GM12878 (cell line): ENCODE measurements around the gene UNCX.

Experiments used
- CREB1 ChIP-seq: IDR thresholded peaks from 2 replicates; pipeline ENCODE4 v1.6.1; 2012; ENCODE audit warnings: low read depth, mild to moderate bottlenecking, inconsistent platforms
- CTCF ChIP-seq, 3 experiments: IDR thresholded peaks in 2 of 3; conservative IDR thresholded peaks in 1 of 3; 2 replicates each; pipeline ENCODE4 v1.5.1; 2011; ENCODE audit warnings: low read depth in 3 of 3, low read length in 3 of 3, mild to moderate bottlenecking in 3 of 3, control low read depth in 2 of 3, moderate library complexity in 2 of 3, inconsistent platforms in 1 of 3, mixed read lengths in 1 of 3; ENCODE audit not compliant: control insufficient read depth in 2 of 3, insufficient read depth in 1 of 3; ENCODE audit errors: extremely low read depth in 1 of 3
- KDM1A ChIP-seq: fragments of 200-600 bp; sonication (generic); IDR thresholded peaks from 2 replicates; pipeline ENCODE4 v1.6.1; 2016; ENCODE audit warnings: borderline replicate concordance
- PRDM15 ChIP-seq: fragments of 450-650 bp; formaldehyde crosslinking; IDR thresholded peaks from 2 replicates; pipeline ENCODE4 v1.4.0; 2020; ENCODE audit warnings: mild to moderate bottlenecking, moderate library complexity
- RAD51 ChIP-seq: fragments of 450-650 bp; IDR thresholded peaks from 2 replicates; pipeline ENCODE4 v1.6.1; 2016; ENCODE audit warnings: moderate library complexity, mild to moderate bottlenecking, inconsistent platforms
- TF ChIP-seq, protein P1 (sequence below): fragments of 450-650 bp; IDR thresholded peaks from 2 replicates; pipeline ENCODE4 v1.6.1; 2014; ENCODE audit warnings: mild to moderate bottlenecking

GRCh38 chr7:1239803-1240516 is 7.3 kb downstream of the UNCX start:
- no peak for TF ChIP-seq CTCF (IDR thresholded peaks at IDR 0.05 in 2 of 3, conservative IDR thresholded peaks at IDR 0.05 in 1 of 3; ENCODE audit: control insufficient read depth in 2 of 3, extremely low read depth in 1 of 3, insufficient read depth in 1 of 3, low read depth in 3 of 3, low read length in 3 of 3)
- no peak for TF ChIP-seq CREB1
- TF ChIP-seq KDM1A, result no peak
- TF ChIP-seq, protein P1, sequence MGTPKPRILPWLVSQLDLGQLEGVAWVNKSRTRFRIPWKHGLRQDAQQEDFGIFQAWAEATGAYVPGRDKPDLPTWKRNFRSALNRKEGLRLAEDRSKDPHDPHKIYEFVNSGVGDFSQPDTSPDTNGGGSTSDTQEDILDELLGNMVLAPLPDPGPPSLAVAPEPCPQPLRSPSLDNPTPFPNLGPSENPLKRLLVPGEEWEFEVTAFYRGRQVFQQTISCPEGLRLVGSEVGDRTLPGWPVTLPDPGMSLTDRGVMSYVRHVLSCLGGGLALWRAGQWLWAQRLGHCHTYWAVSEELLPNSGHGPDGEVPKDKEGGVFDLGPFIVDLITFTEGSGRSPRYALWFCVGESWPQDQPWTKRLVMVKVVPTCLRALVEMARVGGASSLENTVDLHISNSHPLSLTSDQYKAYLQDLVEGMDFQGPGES, result no peak
- TF ChIP-seq RAD51, result no peak
- TF ChIP-seq PRDM15 (CRISPR knock-in tag), result no peak
